ENCODE measurements around the gene FBXO45. TPM values are rescaled to one million over a fixed set of nuclear protein-coding genes. Genes with fewer than 3 reads are reported as not detected.

Gene FBXO45
- total and polyA plus RNA-seq, 4 donors, result 1.6 to 7.7 (median 3.6) TPM

GRCh38 chr3:196552253-196552652 lies 16.2 kb upstream of the FBXO45 start:
- TF ChIP-seq SP1 (IDR thresholded peaks at IDR 0.05) (no peak), CTCF (IDR thresholded peaks at IDR 0.05; ENCODE audit: low read depth, low read length, missing input control) (no peak), YY1 (IDR thresholded peaks at IDR 0.05) (no peak), FOXA1 (IDR thresholded peaks at IDR 0.05) (no peak), MAX (IDR thresholded peaks at IDR 0.05) (no peak), RXRA (IDR thresholded peaks at IDR 0.05) (no peak), TAF1 (conservative IDR thresholded peaks at IDR 0.05) (no peak), REST (IDR thresholded peaks at IDR 0.05) (no peak), NR2F2 (IDR thresholded peaks at IDR 0.05) (no peak), HNF4A (conservative IDR thresholded peaks at IDR 0.05) (no peak), RAD21 (IDR thresholded peaks at IDR 0.05) (no peak), ZBTB33 (IDR thresholded peaks at IDR 0.05) (no peak), HNF4G (IDR thresholded peaks at IDR 0.05) (no peak), GABPA (IDR thresholded peaks at IDR 0.05 in 1 of 2, conservative IDR thresholded peaks at IDR 0.05 in 1 of 2) (no peak)
- WGBS, result 98% methylated on average over 5 of the region's 5 CpGs
- Histone ChIP-seq H3K27me3 (ENCODE audit: control insufficient read depth in 4 of 4, insufficient read depth in 4 of 4, low read length in 3 of 4) (no peaks in the 10 kb centered on the region), H3K9ac (ENCODE audit: low read depth in 1 of 2, low read length in 2 of 2) (no peak overlapping the region), H3K4me3 (ENCODE audit: low read depth in 1 of 3, low read length in 3 of 3) (no peak overlapping the region), H3K27ac (ENCODE audit: low read depth in 1 of 2, low read length in 2 of 2) (no peak overlapping the region), H3K9me3 (ENCODE audit: control insufficient read depth in 4 of 4, low read length in 3 of 4) (peaks cover 0 to 1% (median 0%) of the 10 kb centered on the region in 4 donors), H3K36me3 (ENCODE audit: control insufficient read depth in 4 of 4, insufficient read depth in 3 of 4, low read depth in 1 of 4, low read length in 3 of 4) (peaks cover 0 to 3% (median 1%) of the 10 kb centered on the region in 4 donors), H3K4me1 (ENCODE audit: control insufficient read depth in 4 of 4, insufficient read depth in 4 of 4, low read length in 3 of 4) (no peaks in the 10 kb centered on the region)
- no peak for DNase-seq (ENCODE audit: low spot score)

- 99% methylated on average over 9 of the region's 9 CpGs for WGBS
- H3K27me3 ChIP-seq (ENCODE audit: control insufficient read depth in 4 of 4, insufficient read depth in 4 of 4, low read length in 3 of 4), result no peaks in the 10 kb centered on the region
- no peaks in the 10 kb centered on the region for H3K4me1 ChIP-seq (ENCODE audit: control insufficient read depth in 4 of 4, insufficient read depth in 4 of 4, low read length in 3 of 4)
- peaks cover 0 to 1% (median 0%) of the 10 kb centered on the region in 4 donors for H3K9me3 ChIP-seq (ENCODE audit: control insufficient read depth in 4 of 4, low read length in 3 of 4)
- no peak for DNase-seq (ENCODE audit: low spot score)
- no peak overlapping the region for H3K9ac ChIP-seq (ENCODE audit: low read depth in 1 of 2, low read length in 2 of 2)
- no peak overlapping the region for H3K4me3 ChIP-seq (ENCODE audit: low read depth in 1 of 3, low read length in 3 of 3)
- H3K36me3 ChIP-seq (ENCODE audit: control insufficient read depth in 4 of 4, insufficient read depth in 3 of 4, low read depth in 1 of 4, low read length in 3 of 4), result peaks cover 0 to 3% (median 1%) of the 10 kb centered on the region in 4 donors
- no peak overlapping the region for H3K27ac ChIP-seq (ENCODE audit: low read depth in 1 of 2, low read length in 2 of 2)
- TF ChIP-seq EGR1 (IDR thresholded peaks at IDR 0.05; ENCODE audit: low read depth in 2 of 2) (no peak), ZBTB33 (IDR thresholded peaks at IDR 0.05) (no peak)
Measured at GRCh38 chr3:196553551-196553950, 14.9 kb upstream of the FBXO45 start.

Data from liver (tissue), 9 donors.